CD4-positive, alpha-beta T cell (primary cell): ENCODE measurements around the gene SMIM38. TPM values are rescaled to one million over a fixed set of nuclear protein-coding genes. Genes with fewer than 3 reads are reported as not detected.

ENCODE experiments used
- ATAC-seq: fragments of 200-7000 bp; cut with Tn5 transposase; one replicate; pipeline ENCODE4 v1.10.0; 2022; ENCODE audit warnings: mild to moderate bottlenecking; ENCODE audit not compliant: poor library complexity
- CTCF ChIA-PET: fragments of 350-600 bp; sonication (Branson Sonifier 250); formaldehyde crosslinking; loops from one replicate; lab custom pipeline; 2021; ENCODE audit warnings: antibody characterized with exemption, inconsistent platforms; lab: Charles Lee
- POLR2A ChIA-PET: fragments of 350-600 bp; sonication (Branson Sonifier 250); formaldehyde crosslinking; loops from one replicate; lab custom pipeline; 2021; ENCODE audit warnings: antibody characterized with exemption, inconsistent platforms; lab: Charles Lee
- DNase-seq, 14 experiments: peaks; one replicate each; pipeline ENCODE4 v3.0.0-alpha.2; 2013 to 2020; ENCODE audit warnings: mixed read lengths in 2 of 14
- H3K27ac ChIP-seq, 2 donors: one replicate each; pipeline versions ENCODE4 v1.5.1 to v1.7.0; 2013; ENCODE audit warnings: low read length in 2 of 2, low read depth in 1 of 2, mild to moderate bottlenecking in 1 of 2
- H3K27me3 ChIP-seq, 2 experiments: 1 replicate in 1 of 2; 2 replicates in 1 of 2; pipeline versions ENCODE4 v1.6.1 to v1.7.0; 2013; ENCODE audit warnings: low read length in 2 of 2, control low read depth in 1 of 2, mild to moderate bottlenecking in 1 of 2, moderate library complexity in 1 of 2; ENCODE audit not compliant: insufficient read depth in 2 of 2, control insufficient read depth in 1 of 2
- H3K36me3 ChIP-seq: one replicate; pipeline ENCODE4 v1.6.1; 2013; ENCODE audit warnings: low read length, control low read depth; ENCODE audit not compliant: insufficient read depth
- H3K4me1 ChIP-seq: one replicate; pipeline ENCODE4 v1.6.1; 2013; ENCODE audit warnings: low read length, control low read depth; ENCODE audit not compliant: insufficient read depth
- H3K4me3 ChIP-seq: one replicate; pipeline ENCODE4 v1.5.1; 2013; ENCODE audit warnings: mild to moderate bottlenecking, low read length, moderate library complexity
- H3K9me3 ChIP-seq, 2 experiments: 1 replicate in 1 of 2; 2 replicates in 1 of 2; pipeline versions ENCODE4 v1.6.1 to v1.7.0; 2013; ENCODE audit warnings: low read length in 2 of 2, mild to moderate bottlenecking in 2 of 2, control low read depth in 1 of 2, moderate library complexity in 1 of 2; ENCODE audit not compliant: control insufficient read depth in 1 of 2, insufficient read depth in 1 of 2
- H3K27ac Mint-ChIP-seq: one replicate; pipeline ENCODE4 v1.8.0; 2020; ENCODE audit warnings: mixed read lengths
- H3K27me3 Mint-ChIP-seq: one replicate; pipeline ENCODE4 v1.8.0; 2021; ENCODE audit warnings: mixed read lengths
- H3K36me3 Mint-ChIP-seq: one replicate; pipeline ENCODE4 v1.8.0; 2021; ENCODE audit warnings: low read depth, mixed read lengths
- H3K4me1 Mint-ChIP-seq: one replicate; pipeline ENCODE4 v1.8.0; 2021; ENCODE audit warnings: low read depth, mixed read lengths
- H3K4me3 Mint-ChIP-seq: one replicate; pipeline ENCODE4 v1.8.0; 2020; ENCODE audit warnings: mild to moderate bottlenecking, mixed read lengths
- H3K9me3 Mint-ChIP-seq: one replicate; pipeline ENCODE4 v1.8.0; 2020; ENCODE audit warnings: mixed read lengths
- CTCF ChIP-seq: fragments of 200-600 bp; IDR thresholded peaks from one replicate; pipeline ENCODE4 v1.8.0; 2022; ENCODE audit warnings: antibody characterized with exemption, mild to moderate bottlenecking
- intact Hi-C, 2 experiments: fragments of 100-400 bp; cut with DNase I in 1 of 2; cut with micrococcal nuclease in 1 of 2; formaldehyde crosslinking; loops; one replicate each; pipeline versions ENCODE4 v1.15.1 to v1.9.0; 2023 to 2025; cut with DNase I, micrococcal nuclease
- total RNA-seq, 174 experiments: library from RNA in 2 of 174; stranded (reverse) in 2 of 174; gene quantifications; one replicate each; pipeline ENCODE4 v1.2.3 and lab custom pipeline; 2021 to 2026

SMIM38 gene
- total RNA-seq, 2 experiments from 2014 or later, result 0.08 to 0.30 TPM

- H3K36me3 ChIP-seq, result no peaks in the 10 kb centered on the region
- H3K4me3 Mint-ChIP-seq, result no peak overlapping the region
- H3K9me3 Mint-ChIP-seq, result peaks cover 9% of the 10 kb centered on the region
- peaks cover 3% of the 10 kb centered on the region for H3K4me1 ChIP-seq
- ATAC-seq (no peak), DNase-seq (peak in 1 of 14 experiments; percentile 18)
- H3K27me3 Mint-ChIP-seq, result no peaks in the 10 kb centered on the region
- no peak overlapping the region for H3K27ac ChIP-seq
- H3K9me3 ChIP-seq, result peaks cover 0 to 15% of the 10 kb centered on the region in 2 experiments
- CTCF ChIA-PET, result no interaction called here
- no peaks in the 10 kb centered on the region for H3K36me3 Mint-ChIP-seq
- no peaks in the 10 kb centered on the region for H3K4me1 Mint-ChIP-seq
- intact Hi-C loops, result no loop called here
- H3K27ac Mint-ChIP-seq, result no peak overlapping the region
- H3K4me3 ChIP-seq, result no peak overlapping the region
- POLR2A ChIA-PET, result no interaction called here
- TF ChIP-seq CTCF, result no peak
- no peaks in the 10 kb centered on the region for H3K27me3 ChIP-seq
Measured at GRCh38 chr11:69192301-69192721, 36.6 kb downstream of the SMIM38 start.

- H3K27me3 Mint-ChIP-seq, result no peaks in the 10 kb centered on the region
- ChIA-PET CTCF (no interaction called here), POLR2A (no interaction called here)
- no peaks in the 10 kb centered on the region for H3K36me3 ChIP-seq
- no peaks in the 10 kb centered on the region for H3K4me1 Mint-ChIP-seq
- H3K36me3 Mint-ChIP-seq, result no peaks in the 10 kb centered on the region
- no peaks in the 10 kb centered on the region for H3K27me3 ChIP-seq
- DNase-seq, result no peak
- H3K4me3 ChIP-seq, result no peak overlapping the region
- H3K27ac Mint-ChIP-seq, result no peak overlapping the region
- peaks cover 0 to 10% of the 10 kb centered on the region in 2 experiments for H3K9me3 ChIP-seq
- no peak for ATAC-seq
- H3K4me3 Mint-ChIP-seq, result no peak overlapping the region
- H3K27ac ChIP-seq, result no peak overlapping the region
- no peak for TF ChIP-seq CTCF
- intact Hi-C loops, result no loop called here
- peaks cover 7% of the 10 kb centered on the region for H3K9me3 Mint-ChIP-seq
- peaks cover 3% of the 10 kb centered on the region for H3K4me1 ChIP-seq
Measured at GRCh38 chr11:69193151-69193550, 37.4 kb downstream of the SMIM38 start.

GRCh38 chr11:69193629-69194028, 37.9 kb downstream of the SMIM38 start:
- Histone ChIP-seq H3K27me3 (no peaks in the 10 kb centered on the region), H3K4me3 (no peak overlapping the region), H3K27ac (no peak overlapping the region), H3K36me3 (no peaks in the 10 kb centered on the region), H3K4me1 (peaks cover 3% of the 10 kb centered on the region), H3K9me3 (peaks cover 0 to 7% of the 10 kb centered on the region in 2 experiments)
- no peak for TF ChIP-seq CTCF
- Mint-ChIP-seq H3K4me1 (no peaks in the 10 kb centered on the region), H3K4me3 (no peak overlapping the region), H3K36me3 (no peaks in the 10 kb centered on the region), H3K9me3 (peaks cover 7% of the 10 kb centered on the region), H3K27me3 (no peaks in the 10 kb centered on the region), H3K27ac (no peak overlapping the region)
- intact Hi-C loops, result no loop called here
- CTCF ChIA-PET, result no interaction called here
- no peak for ATAC-seq
- no peak for DNase-seq
- POLR2A ChIA-PET, result no interaction called here
